ENCODE results near the gene TBC1D17.

The TBC1D17 gene

DNA sequence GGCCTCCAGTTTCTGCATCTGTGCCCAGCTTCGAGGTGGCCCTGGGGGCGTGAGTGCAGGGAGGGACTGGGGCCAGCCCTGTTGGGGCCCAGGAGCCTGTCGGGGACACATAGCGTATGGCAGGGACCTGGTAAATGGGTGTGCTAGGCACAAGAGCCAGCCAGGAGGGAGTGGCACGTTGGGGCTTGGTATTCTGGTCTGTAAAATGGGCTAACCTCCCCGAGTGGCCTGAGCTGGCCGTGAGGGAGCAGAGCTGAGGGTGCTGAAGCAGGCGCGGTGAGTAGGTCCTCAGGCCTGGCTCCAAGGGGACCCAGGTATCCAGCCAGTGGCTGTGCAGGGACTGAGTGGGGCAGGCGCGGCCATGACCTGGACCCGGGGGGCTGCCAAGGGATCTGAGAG, 22.2 kb upstream of the TBC1D17 start (continued):
- TF ChIP-seq, protein P1, sequence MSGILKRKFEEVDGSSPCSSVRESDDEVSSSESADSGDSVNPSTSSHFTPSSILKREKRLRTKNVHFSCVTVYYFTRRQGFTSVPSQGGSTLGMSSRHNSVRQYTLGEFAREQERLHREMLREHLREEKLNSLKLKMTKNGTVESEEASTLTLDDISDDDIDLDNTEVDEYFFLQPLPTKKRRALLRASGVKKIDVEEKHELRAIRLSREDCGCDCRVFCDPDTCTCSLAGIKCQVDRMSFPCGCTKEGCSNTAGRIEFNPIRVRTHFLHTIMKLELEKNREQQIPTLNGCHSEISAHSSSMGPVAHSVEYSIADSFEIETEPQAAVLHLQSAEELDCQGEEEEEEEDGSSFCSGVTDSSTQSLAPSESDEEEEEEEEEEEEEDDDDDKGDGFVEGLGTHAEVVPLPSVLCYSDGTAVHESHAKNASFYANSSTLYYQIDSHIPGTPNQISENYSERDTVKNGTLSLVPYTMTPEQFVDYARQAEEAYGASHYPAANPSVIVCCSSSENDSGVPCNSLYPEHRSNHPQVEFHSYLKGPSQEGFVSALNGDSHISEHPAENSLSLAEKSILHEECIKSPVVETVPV (CRISPR knock-in tag; IDR thresholded peaks at IDR 0.05): no peak; the same call in 1 of the 2 replicates
- TF ChIP-seq, protein P2, sequence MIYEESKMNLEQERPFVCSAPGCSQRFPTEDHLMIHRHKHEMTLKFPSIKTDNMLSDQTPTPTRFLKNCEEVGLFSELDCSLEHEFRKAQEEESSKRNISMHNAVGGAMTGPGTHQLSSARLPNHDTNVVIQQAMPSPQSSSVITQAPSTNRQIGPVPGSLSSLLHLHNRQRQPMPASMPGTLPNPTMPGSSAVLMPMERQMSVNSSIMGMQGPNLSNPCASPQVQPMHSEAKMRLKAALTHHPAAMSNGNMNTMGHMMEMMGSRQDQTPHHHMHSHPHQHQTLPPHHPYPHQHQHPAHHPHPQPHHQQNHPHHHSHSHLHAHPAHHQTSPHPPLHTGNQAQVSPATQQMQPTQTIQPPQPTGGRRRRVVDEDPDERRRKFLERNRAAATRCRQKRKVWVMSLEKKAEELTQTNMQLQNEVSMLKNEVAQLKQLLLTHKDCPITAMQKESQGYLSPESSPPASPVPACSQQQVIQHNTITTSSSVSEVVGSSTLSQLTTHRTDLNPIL (CRISPR knock-in tag; IDR thresholded peaks at IDR 0.05; ENCODE audit: low read depth): no peak

DNA sequence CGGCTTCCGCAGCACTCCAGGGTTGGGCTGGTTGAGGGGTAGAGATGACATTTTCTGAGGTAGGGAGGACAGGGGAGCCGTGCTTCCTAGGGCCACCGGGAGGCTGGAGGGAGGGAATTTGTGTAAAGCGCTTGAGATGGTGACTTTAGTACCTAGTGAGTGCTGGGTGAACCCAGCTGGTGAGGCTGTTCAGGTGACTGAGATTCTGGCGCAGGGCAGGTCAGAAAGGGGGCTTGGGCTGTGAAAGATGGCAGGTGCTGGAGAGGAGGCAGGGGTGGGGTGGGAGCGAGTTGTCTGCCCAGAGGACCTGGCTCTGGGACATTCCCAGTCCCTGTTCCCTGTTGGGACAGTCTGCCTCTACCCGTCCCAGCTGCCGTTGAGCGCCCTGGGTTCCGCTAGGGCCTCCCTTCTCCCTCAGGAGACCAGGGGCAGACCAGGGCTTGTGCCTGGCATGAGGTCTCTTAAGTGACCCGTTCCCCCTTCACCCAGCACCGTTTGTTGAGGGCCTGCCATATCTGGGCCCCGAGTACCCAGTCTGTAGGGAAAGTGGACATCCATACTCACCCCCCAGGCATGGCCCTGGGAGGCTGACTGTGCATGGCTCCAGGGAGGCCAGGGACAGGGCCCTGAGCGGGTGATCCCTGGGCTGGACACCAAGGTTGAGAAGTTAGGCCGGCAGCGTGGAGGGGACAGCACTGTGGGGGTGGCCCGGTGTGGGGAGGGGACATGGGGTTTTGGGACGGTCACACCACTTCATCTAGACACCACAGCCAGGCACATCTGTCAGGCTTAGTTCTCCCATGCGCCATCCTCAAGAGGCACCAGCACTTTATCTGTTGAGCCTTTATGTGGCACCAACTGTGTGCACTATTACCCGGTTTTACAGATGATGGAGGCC, 21.6 kb upstream of the TBC1D17 start:
- no peak for TF ChIP-seq ZNF70 (CRISPR knock-in tag; IDR thresholded peaks at IDR 0.05)
- 0 out of 2 replicates have a peak, but pooled peaks have one; percentile 1 for TF ChIP-seq GLIS3 (CRISPR knock-in tag; IDR thresholded peaks at IDR 0.05)
- peak; percentile 1; the same call in 2 of the 3 replicates for ATAC-seq

DNA sequence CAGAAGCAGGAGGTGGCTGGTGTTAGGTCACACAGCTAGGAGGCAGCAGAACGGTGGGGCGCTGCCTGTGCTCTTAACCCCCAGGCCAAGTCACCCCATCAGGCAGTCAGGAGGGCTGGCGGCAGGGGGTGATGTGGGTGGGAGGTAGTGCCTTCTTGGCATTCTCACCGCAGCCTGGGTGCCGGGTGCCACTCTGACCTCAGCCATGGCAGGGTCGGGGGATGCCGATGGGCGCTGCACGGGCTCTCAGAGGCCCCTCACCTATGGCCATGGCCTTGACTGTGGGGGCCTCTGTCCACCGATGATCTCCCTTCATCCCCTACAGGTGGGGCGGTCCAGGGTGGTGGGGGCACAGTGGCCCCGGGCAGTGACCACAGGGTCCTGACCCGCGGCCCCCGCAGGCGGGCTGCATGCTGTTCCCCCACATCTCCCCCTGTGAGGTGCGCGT, 20.9 kb upstream of the TBC1D17 start:
- no peak for TF ChIP-seq ISL1 (CRISPR knock-in tag; IDR thresholded peaks at IDR 0.05)
- TF ChIP-seq, protein P2 (CRISPR knock-in tag; IDR thresholded peaks at IDR 0.05; ENCODE audit: low read depth): no peak
- TF ChIP-seq ZFP3 (CRISPR knock-in tag; IDR thresholded peaks at IDR 0.05): no peak
- TF ChIP-seq TOX (CRISPR knock-in tag; IDR thresholded peaks at IDR 0.05; ENCODE audit: borderline replicate concordance): no peak
- no peak for TF ChIP-seq SNAI2 (CRISPR knock-in tag; IDR thresholded peaks at IDR 0.05)
- no peak for TF ChIP-seq RARB (CRISPR knock-in tag; IDR thresholded peaks at IDR 0.05)
- no peak for TF ChIP-seq ESRRG (CRISPR knock-in tag; IDR thresholded peaks at IDR 0.05)
- no peak for TF ChIP-seq PPARA (CRISPR knock-in tag; IDR thresholded peaks at IDR 0.05; ENCODE audit: borderline replicate concordance)
- TF ChIP-seq, protein P1 (CRISPR knock-in tag; IDR thresholded peaks at IDR 0.05): no peak
- TF ChIP-seq ZNF70 (CRISPR knock-in tag; IDR thresholded peaks at IDR 0.05): no peak
- no peak for TF ChIP-seq ZNF565 (CRISPR knock-in tag; conservative IDR thresholded peaks at IDR 0.05; ENCODE audit: low read depth)
- no peak for TF ChIP-seq TCF4 (CRISPR knock-in tag; IDR thresholded peaks at IDR 0.05; ENCODE audit: borderline replicate concordance)
- TF ChIP-seq CSDC2 (CRISPR knock-in tag; IDR thresholded peaks at IDR 0.05): no peak
- no peak for TF ChIP-seq ZNF8 (CRISPR knock-in tag; IDR thresholded peaks at IDR 0.05)
- no peak for ATAC-seq

DNA sequence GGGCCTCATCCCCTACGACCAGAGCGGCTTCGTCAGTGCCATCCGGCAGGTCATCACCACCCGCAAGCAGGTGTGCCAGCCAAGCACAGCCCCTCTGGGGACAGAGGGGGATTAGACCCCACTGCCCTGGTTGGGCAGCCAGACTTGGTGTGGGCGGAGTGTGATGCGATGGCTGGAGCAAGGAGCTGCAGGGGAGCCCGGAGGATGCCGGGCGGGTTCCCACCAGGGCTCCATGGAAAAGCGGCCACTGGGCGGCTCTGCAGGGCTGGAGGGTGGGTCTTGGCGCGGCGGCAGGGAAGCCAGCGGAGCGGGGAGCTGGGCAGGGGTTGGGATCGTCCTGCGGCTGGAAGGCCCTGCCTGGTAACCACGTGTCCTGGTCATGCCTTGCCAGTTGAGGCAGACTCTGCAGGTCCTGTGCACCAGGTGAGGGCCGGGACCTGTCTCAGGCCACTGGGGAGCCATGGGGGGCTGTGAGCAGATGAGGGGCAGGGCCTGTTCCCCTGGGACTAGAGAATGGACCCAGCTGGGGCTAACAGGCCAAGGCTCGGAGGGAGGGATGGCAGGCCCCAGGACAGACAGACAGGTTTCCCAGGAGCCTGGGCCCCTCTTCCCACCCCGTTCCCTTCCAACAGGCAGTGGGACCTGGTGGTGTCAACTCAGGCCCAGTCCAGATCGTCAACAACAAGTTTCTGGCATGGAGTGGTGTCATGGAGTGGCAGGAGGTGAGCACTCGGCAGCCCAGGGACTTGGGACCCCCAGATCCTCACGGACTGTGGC, 20.3 kb upstream of the TBC1D17 start:
- TF ChIP-seq, protein P1 (CRISPR knock-in tag; IDR thresholded peaks at IDR 0.05): no peak
- TF ChIP-seq ZFP30 (CRISPR knock-in tag; IDR thresholded peaks at IDR 0.05) (no peak), TCF4 (CRISPR knock-in tag; IDR thresholded peaks at IDR 0.05; ENCODE audit: borderline replicate concordance) (no peak)
- TF ChIP-seq, protein P3, sequence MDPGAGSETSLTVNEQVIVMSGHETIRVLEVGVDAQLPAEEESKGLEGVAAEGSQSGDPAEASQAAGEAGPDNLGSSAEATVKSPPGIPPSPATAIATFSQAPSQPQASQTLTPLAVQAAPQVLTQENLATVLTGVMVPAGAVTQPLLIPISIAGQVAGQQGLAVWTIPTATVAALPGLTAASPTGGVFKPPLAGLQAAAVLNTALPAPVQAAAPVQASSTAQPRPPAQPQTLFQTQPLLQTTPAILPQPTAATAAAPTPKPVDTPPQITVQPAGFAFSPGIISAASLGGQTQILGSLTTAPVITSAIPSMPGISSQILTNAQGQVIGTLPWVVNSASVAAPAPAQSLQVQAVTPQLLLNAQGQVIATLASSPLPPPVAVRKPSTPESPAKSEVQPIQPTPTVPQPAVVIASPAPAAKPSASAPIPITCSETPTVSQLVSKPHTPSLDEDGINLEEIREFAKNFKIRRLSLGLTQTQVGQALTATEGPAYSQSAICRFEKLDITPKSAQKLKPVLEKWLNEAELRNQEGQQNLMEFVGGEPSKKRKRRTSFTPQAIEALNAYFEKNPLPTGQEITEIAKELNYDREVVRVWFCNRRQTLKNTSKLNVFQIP (CRISPR knock-in tag; IDR thresholded peaks at IDR 0.05; ENCODE audit: borderline replicate concordance, low read depth): no peak
- no peak; the same call in 2 of the 3 replicates for ATAC-seq

Measured in SK-N-SH treated with all-trans-retinoic acid at 6 μM for 48 hours (cell line).